Neural cell (in vitro differentiated cells): ENCODE data around the gene MCCD1.

Experiments
- CTCF ChIP-seq: fragments of 450-650 bp; IDR thresholded peaks from 2 replicates; pipeline ENCODE4 v1.5.1; 2014; ENCODE audit warnings: antibody characterized with exemption, mild to moderate bottlenecking, moderate library complexity; ENCODE audit not compliant: poor library complexity, severe bottlenecking
- EP300 ChIP-seq: fragments of 450-650 bp; conservative IDR thresholded peaks from 2 replicates; pipeline ENCODE4 v1.6.1; 2014; ENCODE audit warnings: antibody characterized with exemption, mild to moderate bottlenecking, moderate library complexity; ENCODE audit not compliant: poor library complexity, severe bottlenecking
- EZH2 ChIP-seq: fragments of 200-600, 300-800 bp; shearing (Covaris generic), sonication (generic); IDR thresholded peaks from 2 replicates; pipeline ENCODE4 v1.6.1; 2014; ENCODE audit warnings: antibody characterized with exemption, low read length, borderline replicate concordance, mild to moderate bottlenecking; ENCODE audit not compliant: insufficient read depth, poor library complexity, severe bottlenecking
- MXI1 ChIP-seq: fragments of 450-650 bp; conservative IDR thresholded peaks from 2 replicates; pipeline ENCODE4 v1.6.1; 2014; ENCODE audit warnings: antibody characterized with exemption, mild to moderate bottlenecking; ENCODE audit not compliant: poor library complexity, severe bottlenecking
- POLR2AphosphoS5 ChIP-seq: IDR thresholded peaks from 2 replicates; pipeline ENCODE4 v1.6.1; 2012
- RAD21 ChIP-seq: fragments of 450-650 bp; conservative IDR thresholded peaks from 2 replicates; pipeline ENCODE4 v1.6.1; 2014; ENCODE audit warnings: antibody characterized with exemption, mild to moderate bottlenecking, moderate library complexity
- REST ChIP-seq: IDR thresholded peaks from 2 replicates; pipeline ENCODE4 v1.6.1; 2012; ENCODE audit warnings: borderline replicate concordance
- SMC3 ChIP-seq: fragments of 450-650 bp; conservative IDR thresholded peaks from 2 replicates; pipeline ENCODE4 v1.6.1; 2014; ENCODE audit warnings: antibody characterized with exemption, mild to moderate bottlenecking, moderate library complexity; ENCODE audit not compliant: poor library complexity

- TF ChIP-seq CTCF, result no peak
- peak; percentile 84 for TF ChIP-seq POLR2AphosphoS5
- peak; percentile 8 for TF ChIP-seq SMC3
- no peak for TF ChIP-seq EZH2
- no peak for TF ChIP-seq EP300
- no peak for TF ChIP-seq RAD21
- TF ChIP-seq MXI1, result peak; percentile 10
- peak; percentile 76 for TF ChIP-seq REST
These were observed 18.4 kb downstream of the MCCD1 start, which contains the start of gene NFKBIL1 for GRCh38 chr6:31546958-31547726.
